Putamen (tissue), 1 donor: ENCODE measurements around the gene UFD1.

ENCODE experiments used
- DNase-seq: peaks from one replicate; pipeline ENCODE4 v3.0.0-alpha.2; 2016; ENCODE audit warnings: low spot score

UFD1 gene

DNA sequence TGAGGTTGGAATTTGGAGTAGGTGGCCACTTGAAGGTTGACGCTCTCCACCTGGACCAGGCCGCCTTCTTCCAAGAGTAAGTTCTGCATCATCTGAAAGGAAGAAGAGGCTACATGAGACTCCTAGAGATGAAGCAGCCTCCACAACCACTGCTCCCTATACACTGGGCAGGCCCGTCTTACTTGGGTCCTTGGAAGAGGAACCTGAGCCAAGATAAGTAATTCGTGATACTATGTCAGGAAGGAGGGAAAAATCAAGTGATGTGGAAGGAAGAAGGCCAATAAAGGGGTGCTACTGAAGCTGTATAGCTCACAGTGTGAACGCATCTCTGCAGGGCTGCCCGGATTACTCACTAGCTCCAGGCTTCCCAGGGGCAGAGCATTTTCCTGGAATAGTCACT, 11.1 kb downstream of the UFD1 start:
- no peak for DNase-seq

DNA sequence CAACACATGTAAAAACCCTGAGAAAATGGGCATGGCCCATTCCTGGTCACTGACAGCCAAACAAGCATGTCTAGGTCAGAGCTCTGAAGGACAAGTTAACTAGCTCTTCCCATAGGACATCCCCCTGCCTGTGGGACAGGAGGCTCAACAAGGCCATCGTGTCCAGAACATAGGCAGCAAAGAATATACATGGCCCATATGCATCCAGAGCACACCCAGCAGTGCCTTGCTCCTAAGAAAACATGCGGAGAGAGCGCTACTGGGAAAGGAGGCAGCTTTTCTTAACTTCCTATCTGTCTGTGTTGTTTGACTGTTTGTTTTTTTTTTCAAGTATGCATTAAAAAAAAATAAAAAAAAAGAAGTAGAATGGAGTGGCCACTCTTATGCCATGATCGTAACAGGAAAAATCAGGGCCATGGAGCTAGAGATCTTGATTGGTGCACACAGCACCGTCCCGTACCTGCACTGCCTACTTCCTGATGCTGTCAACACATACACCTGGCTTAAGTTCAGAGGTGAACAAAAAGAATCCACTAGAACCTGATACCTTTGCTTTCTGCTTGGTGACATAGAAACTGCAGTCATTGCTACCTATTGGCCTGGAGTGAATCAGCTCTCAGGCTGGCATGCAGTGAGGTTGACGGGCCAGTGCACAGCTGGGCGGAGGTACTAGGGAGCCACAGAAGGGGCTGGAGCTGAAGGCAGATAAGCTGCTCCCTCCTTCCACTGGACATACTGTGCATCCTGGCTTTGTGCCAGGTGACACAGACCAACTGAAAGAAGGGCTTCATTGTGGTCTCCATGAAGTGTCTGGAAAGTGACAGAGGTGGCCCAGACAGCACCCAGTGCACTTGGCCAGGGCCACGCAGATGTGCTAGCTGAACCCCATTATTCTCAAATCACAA, 11.9 kb downstream of the UFD1 start:
- no peak for DNase-seq

DNA sequence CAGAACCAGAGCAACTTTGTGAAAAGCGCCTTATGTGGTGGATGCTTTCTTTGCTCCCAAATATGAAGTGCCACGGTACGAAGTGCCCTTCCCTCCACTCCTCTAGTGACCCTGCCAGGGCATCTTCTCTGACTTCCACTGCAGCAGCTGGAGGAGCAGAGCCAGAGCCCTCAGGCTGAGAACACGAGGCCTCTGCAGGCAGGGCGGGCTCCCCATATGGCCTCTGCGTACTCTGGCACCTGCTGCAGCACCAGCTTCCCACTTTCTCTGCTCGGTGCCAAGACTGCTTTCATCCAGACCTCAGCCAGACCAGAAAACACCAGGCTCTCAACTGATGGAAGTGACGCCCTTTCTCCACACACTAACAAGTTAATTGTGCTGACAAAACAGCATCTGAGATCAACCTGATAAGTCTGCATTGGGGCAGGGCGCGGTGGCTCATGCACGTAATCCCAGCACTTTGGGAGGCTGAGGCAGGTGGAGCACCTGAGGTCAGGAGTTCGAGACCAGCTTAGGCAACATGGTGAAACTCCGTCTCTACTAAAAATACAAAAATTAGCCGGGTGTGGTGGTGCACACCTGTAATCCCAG, 12.8 kb downstream of the UFD1 start:
- DNase-seq = no peak

DNA sequence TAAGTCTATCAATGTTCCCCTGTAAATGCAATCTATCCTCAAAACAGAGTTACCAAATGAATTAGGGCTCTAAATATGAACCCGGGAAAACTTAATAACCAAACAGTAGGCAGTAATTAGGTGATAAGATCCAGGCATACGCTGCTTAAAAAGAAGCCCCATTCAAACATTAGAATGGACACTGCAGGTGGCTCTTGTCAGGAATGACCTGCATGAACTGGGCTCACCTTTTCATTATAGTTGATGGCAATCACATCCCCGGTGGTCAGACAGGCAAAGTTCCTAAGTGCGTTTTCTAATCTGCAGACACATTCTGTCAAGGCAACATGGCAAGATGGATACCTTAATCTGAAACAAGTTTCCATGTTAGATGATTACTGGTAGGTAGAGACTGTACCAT, 14.0 kb downstream of the UFD1 start:
- no peak for DNase-seq

DNA sequence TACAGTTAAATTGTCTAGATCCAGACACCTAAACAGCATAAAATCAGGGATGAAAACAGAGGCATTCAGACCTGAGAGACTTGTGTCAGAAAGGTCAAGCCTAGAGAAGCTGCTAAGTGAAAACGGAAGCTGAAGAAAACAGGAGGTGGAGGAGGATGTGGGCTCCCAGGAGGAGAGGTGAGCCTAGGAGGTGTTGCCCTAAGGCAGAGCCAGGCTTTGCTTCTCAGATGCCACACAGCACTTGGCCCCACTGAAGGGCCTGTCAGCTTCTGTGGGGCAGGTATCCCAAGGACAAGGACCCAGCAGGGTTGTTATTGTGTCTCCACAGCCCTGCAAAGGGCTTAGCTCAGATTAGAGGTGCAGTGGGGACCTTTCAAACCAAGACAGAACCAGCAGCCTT, 14.4 kb downstream of the UFD1 start:
- no peak for DNase-seq

DNA sequence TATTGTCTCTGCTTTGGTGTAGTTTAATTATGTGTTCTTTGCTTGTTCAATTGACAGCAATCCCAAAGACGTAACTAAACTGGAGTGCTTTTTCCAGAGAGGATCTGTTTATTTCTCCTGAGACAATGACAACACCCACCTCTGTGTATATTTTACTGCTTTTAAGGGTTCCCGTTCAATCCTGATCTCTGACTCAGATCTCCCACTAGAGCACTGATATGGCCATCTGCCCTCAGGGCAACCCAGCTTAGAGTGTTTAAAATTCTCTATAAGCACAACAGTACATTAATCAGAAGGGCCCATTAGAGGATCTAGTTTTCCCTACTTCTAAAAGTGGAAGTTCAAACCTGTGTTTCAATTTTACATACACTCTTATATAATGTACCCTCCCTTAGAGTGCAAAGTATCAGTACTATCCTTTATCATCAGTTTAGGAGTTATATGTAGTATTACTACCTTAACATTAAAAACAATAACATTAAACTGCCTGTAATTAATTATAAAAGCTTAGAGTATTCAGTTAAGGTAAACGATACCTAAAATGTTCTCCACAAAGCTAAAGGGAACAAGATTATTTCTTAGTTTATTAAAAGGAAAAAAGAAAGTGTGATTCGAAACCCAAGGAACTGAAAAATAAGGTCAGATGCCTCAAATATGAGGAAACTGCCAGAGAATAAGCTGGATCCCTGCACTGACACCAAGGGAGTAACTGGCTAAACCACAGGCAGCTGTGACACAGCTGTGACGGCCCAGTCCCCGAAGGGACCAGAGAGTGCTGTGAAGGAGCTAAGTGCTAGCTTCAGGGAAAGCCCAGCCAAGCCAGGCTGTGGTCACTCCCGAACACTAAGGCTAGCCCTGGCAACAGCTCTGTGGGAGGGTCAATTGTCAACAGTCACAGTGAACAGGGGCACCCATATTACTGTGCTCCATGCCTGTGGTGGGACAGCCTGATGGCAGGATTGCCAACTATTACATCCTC, 15.2 kb downstream of the UFD1 start:
- DNase-seq = no peak

DNA sequence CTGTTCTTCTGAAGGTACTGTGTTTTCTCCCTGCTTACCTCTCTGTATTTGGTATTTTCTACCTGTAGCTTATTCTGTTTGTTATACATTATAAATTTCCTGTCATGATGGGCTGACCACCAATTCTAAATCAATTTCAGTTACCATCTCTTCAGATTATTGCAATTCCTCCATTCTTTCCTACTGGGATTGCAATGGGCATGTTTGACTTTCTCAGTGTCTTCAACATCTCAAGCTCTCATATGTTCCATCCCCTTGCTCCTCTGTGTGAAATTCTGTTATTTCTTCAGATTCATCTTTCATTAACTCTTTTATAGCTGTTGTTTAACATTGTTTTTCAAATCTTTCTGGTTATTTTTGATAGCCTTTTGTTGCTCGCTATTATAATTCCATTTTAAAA, 16.0 kb downstream of the UFD1 start:
- DNase-seq = no peak

DNA sequence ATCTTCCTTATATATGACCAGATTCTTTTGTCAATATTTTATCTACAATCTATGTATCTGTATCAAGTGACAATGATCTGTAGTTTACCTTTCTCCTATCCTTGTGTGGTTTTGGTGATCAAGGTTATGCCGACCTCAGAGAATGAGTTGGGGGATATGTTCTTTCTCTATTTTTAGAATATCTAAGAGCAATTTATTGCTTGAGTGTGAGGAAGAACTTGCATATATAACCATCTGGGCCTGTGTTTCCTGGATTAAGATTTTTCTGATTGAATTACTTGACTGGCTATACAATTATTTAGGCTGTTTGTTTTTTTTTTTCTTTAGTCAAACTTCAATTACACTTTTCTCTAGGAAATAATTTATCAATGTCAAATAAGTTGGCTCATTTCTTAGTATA, 17.5 kb downstream of the UFD1 start:
- DNase-seq = no peak

DNA sequence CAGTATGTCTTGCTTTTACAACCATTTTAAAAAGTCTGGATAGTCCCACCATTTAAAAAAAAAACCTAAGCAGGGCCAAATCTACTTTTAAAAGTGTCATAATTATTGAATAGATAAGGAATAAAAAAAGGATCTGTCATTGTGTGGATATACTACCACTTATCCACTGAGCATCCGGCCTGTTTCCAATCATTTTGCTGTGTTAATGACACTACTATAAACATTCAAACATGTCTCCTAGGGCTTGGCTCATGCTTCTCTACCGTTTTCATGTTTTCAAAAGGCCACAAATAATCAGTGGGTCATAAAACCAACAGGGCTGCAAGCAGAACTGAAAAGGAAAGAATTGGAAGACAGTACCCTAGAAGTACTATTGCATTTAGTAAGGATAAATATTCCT, 19.0 kb downstream of the UFD1 start:
- DNase-seq = no peak

DNA sequence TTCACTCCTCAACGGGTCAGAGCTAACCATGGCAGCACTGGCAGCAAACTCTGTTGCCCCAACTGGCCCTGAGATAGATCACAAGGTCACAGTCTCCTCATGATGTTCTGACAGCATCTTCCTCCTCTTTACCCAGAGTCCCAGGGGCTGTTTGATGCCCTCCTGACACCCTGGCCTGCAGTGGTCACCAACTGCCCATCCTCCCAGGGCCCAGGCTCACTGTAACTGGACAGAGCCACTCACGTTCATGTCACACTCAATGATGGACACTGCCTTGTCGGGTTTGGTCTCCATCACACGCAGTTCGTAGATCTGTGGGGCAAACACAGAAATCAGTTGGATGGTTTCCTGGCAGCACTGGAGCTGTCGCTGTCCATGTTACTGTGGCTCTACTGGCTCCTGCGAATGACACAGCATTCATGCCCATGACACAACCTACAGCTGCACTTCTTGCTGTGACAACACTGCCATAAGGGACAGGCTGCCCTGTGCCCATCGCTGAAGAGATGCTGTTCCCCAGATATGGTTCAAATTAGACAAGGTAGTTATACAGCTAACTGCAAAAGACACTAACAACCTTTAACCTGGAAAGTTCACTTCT, 21.1 kb downstream of the UFD1 start:
- no peak for DNase-seq

DNA sequence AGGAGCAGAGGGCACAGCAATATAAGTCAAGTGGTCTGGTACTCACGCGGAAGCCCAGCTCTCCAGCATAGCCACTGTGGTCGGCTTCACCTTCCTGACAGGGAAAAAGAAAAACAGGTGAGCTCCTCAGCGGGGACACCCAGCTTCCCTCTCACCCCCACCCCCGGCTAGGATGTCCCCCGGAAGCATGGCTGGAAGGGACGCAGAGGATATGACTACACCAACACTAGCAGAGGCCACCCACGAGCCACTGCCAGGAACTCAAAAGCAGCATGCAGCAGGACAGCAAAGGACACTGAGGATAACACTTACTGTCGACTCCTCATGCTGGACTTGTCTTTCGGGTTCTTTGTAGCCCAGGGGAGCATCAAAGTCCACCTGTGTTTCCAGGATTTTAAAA, 22.5 kb downstream of the UFD1 start:
- DNase-seq = no peak

DNA sequence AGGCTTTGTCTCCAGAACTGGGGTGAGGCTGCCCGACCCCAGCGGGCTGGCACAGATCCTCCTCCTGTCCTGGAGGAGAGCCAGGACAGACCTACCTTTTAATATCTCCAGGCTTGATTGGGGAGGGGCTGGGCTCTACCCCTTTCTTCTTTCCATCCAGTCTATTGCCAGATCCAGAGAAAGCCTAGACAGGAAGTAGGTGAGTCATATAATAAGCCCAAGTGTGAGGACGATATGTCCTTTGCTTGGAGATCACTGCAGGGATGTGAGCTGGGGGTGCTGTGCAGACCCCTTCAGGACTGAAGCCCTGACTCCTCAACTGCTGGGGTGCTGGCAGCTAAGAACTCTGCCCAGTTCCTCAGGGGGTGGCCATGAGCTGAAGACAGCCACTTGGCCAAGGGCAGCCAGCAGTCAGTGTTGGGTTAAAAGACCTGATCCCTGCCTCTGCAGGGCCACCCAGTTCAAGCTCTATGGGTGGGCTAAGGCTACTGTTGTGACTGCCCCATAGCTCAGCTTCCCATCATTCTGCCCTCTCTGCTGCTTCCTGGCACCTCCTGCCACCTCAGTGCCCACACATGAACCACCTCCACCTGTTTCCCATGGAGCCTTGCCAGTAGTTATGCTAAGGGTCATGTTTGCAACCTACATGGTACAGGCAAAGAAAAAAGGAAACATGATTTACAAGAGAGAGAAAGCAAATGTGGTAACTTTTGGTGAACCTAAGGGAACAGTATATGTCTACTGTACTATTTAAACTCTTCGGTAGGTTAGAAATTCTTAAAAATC, 23.2 kb downstream of the UFD1 start:
- DNase-seq = no peak

DNA sequence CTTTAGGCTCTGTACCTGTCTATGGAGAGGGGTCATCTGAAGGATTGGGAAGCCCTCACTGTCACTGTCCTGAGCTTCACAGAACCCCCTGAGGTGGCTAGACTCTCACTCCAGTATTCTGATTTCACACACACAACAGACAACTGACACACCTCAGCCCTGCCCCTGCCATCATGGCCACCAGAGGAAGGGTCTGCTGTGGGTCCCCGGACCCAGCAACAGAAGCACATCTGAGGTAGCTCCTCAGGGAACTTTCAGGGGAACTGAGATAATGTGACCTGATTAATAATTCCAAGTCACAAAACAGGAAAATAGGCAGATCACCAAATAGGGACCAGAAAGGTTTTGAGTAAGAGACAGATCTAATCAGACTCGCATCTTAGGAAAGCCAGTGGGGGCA, 24.0 kb downstream of the UFD1 start:
- DNase-seq = no peak

DNA sequence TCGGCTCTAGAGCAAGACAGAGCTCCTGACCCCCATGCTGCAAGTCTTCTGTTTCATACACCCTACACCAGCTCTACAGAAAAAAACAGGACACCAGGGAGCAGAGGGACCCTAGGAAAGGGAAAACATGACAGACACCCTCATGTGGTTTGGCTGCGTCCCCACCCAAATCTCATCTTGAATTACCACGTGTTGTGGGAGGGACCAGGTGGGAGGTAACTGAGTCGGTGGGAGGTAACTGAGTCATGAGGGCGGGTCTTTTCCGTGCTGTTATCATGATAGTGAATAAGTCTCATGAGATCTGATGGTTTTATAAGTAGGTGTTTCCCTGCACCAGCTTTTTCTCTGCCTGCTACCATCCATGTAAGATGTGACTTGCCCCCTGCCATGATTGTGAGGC, 24.8 kb downstream of the UFD1 start:
- DNase-seq = no peak

DNA sequence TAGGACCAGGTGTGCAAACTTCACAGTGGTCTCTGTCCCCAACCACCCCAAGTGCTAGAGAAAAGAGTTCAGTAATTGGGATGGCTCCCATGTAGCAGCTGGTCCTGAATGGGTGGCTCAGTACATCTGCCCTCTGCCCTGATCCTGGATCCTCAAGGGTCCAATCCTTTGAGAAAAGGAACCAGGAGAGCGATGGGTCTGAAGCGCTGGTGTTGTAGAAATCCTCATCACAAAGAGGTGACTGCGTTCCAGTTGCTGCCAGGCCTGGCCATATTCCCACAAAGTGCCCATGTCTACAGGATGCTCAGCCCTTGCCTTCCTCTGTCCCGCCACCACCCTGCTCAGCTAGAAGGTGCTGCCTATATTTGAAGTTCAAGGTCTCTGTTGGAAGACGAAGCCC, 25.3 kb downstream of the UFD1 start:
- DNase-seq = no peak

DNA sequence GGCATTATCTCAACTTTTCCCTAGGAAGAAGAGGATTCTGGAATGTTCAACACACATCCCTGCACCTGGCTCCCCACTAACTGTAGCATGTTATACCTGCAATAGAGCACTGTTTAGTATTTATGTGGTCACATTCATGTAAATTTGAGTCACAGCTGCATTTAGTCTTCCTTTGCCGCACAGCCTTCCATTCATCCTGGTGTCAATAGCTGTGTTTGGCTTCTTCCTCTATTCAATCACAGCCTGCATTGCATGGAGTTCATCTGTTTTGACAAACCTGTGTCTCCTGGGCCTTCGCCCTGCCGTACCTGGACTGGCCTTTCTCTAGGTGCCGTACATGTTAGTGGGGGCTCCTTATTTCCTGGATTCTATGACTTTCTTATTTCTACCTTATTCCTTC, 27.4 kb downstream of the UFD1 start:
- no peak for DNase-seq

DNA sequence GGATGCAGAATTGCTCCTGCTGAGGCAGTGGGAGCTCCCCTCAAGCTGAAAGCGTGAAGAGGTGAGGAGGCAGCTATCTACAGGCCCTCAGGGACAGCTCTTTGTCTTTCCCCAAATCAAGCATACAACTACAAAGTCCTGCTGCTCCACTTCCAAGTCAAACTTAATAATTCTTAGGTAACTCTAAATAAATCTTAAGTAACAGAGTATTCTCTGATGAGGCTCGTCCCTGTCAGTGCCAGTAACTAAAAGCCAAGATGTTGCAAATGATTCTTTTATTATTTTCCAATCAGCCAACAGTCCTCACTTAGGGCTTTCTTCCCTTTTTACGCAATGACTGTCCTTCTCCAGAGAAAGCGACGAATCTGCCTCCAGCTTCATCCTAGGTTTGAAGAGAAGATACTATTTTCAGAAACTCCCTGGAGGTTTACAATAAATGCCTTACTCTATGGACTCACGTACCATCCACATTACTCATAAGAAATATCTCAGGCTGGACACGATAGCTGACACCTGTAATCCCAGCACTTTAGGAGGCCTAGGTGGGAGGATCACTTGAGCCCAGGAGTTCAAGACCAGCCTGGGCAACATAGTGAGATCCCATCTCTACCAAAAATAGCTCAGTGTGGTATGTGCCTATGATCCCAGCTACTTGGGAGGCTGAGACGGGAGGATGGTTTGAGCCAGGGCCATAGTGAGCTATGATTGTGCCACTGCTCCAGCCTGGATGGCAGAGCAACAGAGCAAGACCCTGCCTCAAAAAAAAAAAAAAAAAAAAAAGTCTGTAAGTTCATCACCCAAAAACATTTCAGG, 28.4 kb downstream of the UFD1 start:
- DNase-seq = no peak

DNA sequence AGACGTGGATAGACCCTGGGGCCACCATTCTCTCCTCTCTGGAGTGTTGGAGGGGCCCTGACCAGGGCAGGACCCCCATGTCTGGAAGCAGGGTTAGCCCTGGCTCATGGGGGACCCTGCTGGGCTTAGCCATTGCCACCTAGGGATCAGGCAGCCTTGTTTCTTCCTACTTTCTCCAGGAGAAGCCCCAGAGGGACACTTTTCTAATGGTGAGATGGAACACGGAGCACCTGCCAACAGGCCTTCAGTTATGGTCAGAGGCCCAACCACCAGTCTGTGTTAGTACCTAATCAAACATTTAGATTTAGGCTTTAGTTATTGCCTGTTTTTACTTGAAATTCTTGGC, 29.6 kb downstream of the UFD1 start:
- DNase-seq = no peak

DNA sequence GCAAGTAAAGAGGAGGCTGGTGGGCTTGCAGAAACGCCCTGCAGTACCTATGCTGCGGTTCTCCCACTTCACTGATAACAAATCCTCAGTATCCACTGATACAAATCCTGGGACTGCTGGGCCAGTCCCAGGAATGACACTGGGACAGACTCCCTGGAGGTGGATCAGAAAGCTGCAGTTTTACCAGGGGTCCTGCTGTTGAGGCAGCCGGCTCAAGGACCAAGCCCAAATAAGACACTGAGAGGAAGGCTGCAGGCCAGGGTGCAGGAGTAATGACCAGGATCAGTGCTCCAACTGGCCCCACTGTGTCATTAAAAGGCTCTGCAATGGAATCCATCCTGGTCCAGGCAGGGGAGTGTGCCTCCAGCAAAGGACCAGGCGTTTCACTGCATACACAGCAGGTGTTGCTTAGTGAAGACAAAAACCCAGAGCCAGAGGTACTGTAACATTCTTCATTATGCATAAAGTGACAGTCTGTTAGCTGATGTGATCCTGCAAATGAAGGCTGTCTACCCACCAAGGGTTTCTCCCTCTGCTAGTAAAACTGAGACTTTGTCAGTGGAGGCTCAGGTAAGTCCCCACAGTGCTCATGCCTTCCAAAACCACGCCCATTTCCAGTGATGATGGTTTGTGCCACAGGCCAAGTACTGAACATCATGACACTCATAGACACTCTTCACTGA, 30.1 kb downstream of the UFD1 start:
- DNase-seq = no peak

DNA sequence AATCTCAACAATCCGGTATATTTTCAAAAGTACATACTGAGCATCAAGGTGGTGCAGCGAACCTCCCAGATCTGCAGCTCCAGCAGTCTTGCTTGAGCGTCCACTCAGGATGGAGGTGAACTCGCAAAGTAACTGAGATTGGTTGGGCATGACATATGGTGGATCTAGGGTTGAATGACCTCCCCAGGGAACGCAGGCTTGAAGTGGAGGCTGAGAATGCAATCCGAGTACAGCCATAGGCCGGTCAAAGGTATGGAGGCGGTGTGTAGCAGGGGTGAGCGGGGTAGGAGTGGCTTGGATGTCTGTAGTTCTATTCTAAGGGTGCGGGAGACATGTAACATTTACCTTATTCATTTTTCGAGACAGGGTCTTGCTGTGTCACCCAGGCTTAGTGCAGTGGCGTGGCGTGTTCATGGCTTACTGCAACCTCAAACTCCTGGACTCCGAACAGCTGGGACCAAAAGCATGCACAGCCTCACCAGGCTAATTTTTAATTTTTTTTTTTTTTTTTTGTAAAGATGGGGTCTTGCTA, 30.9 kb downstream of the UFD1 start:
- DNase-seq = peak; percentile 42
